C4-2B (cell line): Measurements from ENCODE around the gene LIPC.

Source experiments
- CTCF ChIP-seq: fragments of 450-650 bp; conservative IDR thresholded peaks from 2 replicates; pipeline ENCODE4 v1.5.1; 2017; ENCODE audit warnings: mild to moderate bottlenecking
- ZFX ChIP-seq: fragments of 450-650 bp; IDR thresholded peaks from 2 replicates; pipeline ENCODE4 v1.6.1; 2017

DNA sequence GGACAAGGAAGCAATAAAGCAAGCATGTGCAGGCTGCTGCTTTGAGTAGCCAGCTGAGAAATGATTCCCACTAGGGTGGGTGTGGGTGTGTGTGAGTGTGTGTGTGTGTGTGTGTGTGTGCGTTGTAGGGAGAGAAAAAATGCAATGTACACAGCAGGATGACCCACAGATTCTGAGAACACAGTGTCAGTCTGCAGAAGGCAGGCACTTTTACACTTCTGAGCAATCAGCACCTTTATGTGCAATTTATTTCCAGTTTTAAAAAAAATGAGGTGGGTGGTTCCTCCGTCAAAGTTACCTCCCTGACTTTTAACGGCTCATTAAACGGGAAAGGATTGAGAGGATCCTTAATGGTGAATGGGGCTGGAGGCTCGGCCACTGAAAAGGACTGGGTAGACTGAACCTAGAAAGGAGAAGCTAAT, 38.5 kb upstream of the LIPC start:
- TF ChIP-seq CTCF: no peak
- TF ChIP-seq ZFX: no peak
